KMS-11 (cell line): ENCODE measurements around the gene AICDA.
A peak's percentile ranks its signal among the peaks of the same experiment; 100 is the strongest.
"Not testable (repeated sequence)": the region's sequence is repeated elsewhere in the genome, so short reads cannot be mapped to it uniquely, and the experiment has no call there.

ENCODE experiments used
- H2AFZ ChIP-seq: fragments of 200-600 bp; sonication (generic); 2 replicates; pipeline ENCODE4 v1.6.1; 2016; ENCODE audit warnings: antibody characterized with exemption, mixed run types, low read depth
- H3K27ac ChIP-seq: fragments of 200-600 bp; sonication (generic); 2 replicates; pipeline ENCODE4 v1.6.1; 2016; ENCODE audit warnings: mild to moderate bottlenecking, mixed run types
- H3K27me3 ChIP-seq: fragments of 200-600 bp; sonication (generic); 2 replicates; pipeline ENCODE4 v1.6.1; 2017; ENCODE audit warnings: mild to moderate bottlenecking, low read depth, mixed run types, moderate library complexity; ENCODE audit not compliant: insufficient read depth
- H3K36me3 ChIP-seq: fragments of 200-600 bp; sonication (generic); 2 replicates; pipeline ENCODE4 v1.6.1; 2017; ENCODE audit warnings: mild to moderate bottlenecking, mixed run types; ENCODE audit not compliant: insufficient read depth
- H3K4me1 ChIP-seq: fragments of 200-600 bp; sonication (generic); 2 replicates; pipeline ENCODE4 v1.6.1; 2016; ENCODE audit warnings: mild to moderate bottlenecking, low read depth, mixed run types; ENCODE audit not compliant: poor library complexity, severe bottlenecking
- H3K4me2 ChIP-seq: fragments of 200-600 bp; sonication (generic); 2 replicates; pipeline ENCODE4 v1.7.0; 2016; ENCODE audit warnings: mild to moderate bottlenecking, mixed run types
- H3K4me3 ChIP-seq: fragments of 200-600 bp; sonication (generic); IDR thresholded peaks from 2 replicates; pipeline ENCODE4 v1.6.1; 2017; ENCODE audit warnings: low read depth, low read length, mixed read lengths; ENCODE audit not compliant: insufficient read depth
- H3K79me2 ChIP-seq: fragments of 200-600 bp; sonication (generic); 2 replicates; pipeline ENCODE4 v1.6.1; 2016; ENCODE audit warnings: low read depth, mixed run types; ENCODE audit not compliant: insufficient read depth
- H3K9ac ChIP-seq: fragments of 200-600 bp; sonication (generic); 2 replicates; pipeline ENCODE4 v1.6.1; 2016; ENCODE audit warnings: mild to moderate bottlenecking, mixed run types
- H4K20me1 ChIP-seq: fragments of 200-600 bp; sonication (generic); 2 replicates; pipeline ENCODE4 v1.6.1; 2016; ENCODE audit warnings: mild to moderate bottlenecking, mixed run types; ENCODE audit not compliant: insufficient read depth
- CTCF ChIP-seq: fragments of 200-600 bp; sonication (generic); conservative IDR thresholded peaks from 2 replicates; pipeline ENCODE4 v1.6.1; 2017; ENCODE audit warnings: low read depth, mild to moderate bottlenecking, antibody characterized with exemption, low read length, moderate library complexity, mixed read lengths

AICDA gene

DNA sequence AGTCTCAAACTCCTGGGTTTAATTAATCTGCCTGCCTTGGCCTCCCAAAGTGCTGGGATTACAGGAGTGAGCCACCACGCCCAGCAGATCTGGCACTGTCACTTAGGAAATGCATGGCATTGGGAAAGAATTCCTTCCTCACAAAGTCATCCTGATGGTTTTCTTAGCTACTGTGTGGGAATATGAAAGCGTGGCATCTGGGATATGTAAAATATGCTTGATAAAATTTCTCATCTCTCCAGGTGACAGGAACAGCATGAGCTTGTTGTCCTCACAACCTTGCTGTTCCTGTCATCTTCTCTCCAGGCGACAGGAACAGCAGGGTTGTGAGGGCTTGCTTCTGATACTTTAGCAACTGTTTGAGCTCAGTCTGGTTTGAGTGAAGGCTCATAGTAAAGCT lies 16.1 kb upstream of the AICDA start:
- peak overlapping the region; percentile 74 for H3K4me2 ChIP-seq

DNA sequence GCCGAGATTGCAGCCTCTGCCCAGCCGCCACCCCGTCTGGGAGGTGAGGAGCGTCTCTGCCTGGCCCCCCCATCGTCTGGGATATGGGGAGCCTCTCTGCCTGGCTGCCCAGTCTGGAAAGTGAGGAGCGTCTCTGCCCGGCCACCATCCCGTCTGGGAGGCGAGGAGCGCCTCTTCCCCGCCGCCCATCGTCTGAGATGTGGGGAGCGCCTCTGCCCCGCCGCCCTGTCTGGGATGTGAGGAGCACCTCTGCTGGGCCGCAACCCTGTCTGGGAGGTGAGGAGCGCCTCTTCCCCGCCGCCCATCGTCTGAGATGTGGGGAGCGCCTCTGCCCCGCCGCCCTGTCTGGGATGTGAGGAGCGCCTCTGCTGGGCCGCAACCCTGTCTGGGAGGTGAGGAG lies 12.1 kb upstream of the AICDA start:
- H3K4me3 ChIP-seq, H3K4me2 ChIP-seq, H3K79me2 ChIP-seq, H4K20me1 ChIP-seq, H3K9ac ChIP-seq, H3K36me3 ChIP-seq, H3K27ac ChIP-seq, H2AFZ ChIP-seq, H3K27me3 ChIP-seq: not testable (repeated sequence)
- peaks cover 22% of the 10 kb centered on the region for H3K4me1 ChIP-seq

More for the DNA sequence above, 16.1 kb upstream of the AICDA start:
- no peak overlapping the region for H3K4me3 ChIP-seq
- no peaks in the 10 kb centered on the region for H3K36me3 ChIP-seq
- no peaks in the 10 kb centered on the region for H4K20me1 ChIP-seq
- peak overlapping the region; percentile 23; the same call in 1 of the 2 replicates for H3K9ac ChIP-seq
- peak overlapping the region; percentile 63; the same call in 1 of the 2 replicates for H3K27ac ChIP-seq
- peaks cover 38% of the 10 kb centered on the region for H3K4me1 ChIP-seq
- H3K27me3 ChIP-seq, result 0 out of 2 replicates have a peak, but pooled peaks cover 2% of the 10 kb centered on the region
- H2AFZ ChIP-seq, result 0 out of 2 replicates have a peak overlapping the region, but pooled peaks have one; percentile 7
- TF ChIP-seq CTCF, result no peak
- H3K79me2 ChIP-seq, result no peaks in the 10 kb centered on the region

DNA sequence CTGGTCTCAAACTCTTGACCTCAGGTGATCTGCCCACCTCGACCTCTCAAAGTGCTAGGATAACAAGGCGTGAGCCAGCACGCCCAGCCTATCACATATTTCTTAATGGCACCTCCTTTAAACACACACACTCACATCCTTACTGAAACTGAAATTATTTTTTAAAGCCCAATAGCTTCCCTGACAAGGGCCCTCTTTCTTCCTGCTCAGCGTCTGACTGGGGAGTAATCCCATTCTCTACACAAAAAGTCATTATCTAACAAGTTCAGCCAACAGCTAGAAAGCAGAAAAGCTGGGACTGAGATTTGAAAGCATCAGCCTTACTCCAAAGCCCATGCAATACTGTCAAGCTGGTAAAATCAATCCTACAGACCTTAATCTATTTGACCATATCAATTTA lies 10.0 kb upstream of the AICDA start:
- TF ChIP-seq CTCF, result no peak
- H3K79me2 ChIP-seq, result no peaks in the 10 kb centered on the region
- no peak overlapping the region for H3K27ac ChIP-seq
- H3K9ac ChIP-seq, result no peak overlapping the region
- H3K4me3 ChIP-seq, result no peak overlapping the region
- H3K4me1 ChIP-seq, result peaks cover 1% of the 10 kb centered on the region
- no peaks in the 10 kb centered on the region for H3K27me3 ChIP-seq
- no peak overlapping the region for H3K4me2 ChIP-seq
- no peak overlapping the region for H2AFZ ChIP-seq
- H3K36me3 ChIP-seq, result no peaks in the 10 kb centered on the region
- H4K20me1 ChIP-seq, result no peaks in the 10 kb centered on the region

GRCh38 chr12:8615206-8615605 lies 2.5 kb upstream of the AICDA start:
- no peaks in the 10 kb centered on the region for H3K79me2 ChIP-seq
- H3K4me2 ChIP-seq, result no peak overlapping the region
- TF ChIP-seq CTCF, result no peak
- no peak overlapping the region for H3K9ac ChIP-seq
- no peaks in the 10 kb centered on the region for H4K20me1 ChIP-seq
- no peaks in the 10 kb centered on the region for H3K27me3 ChIP-seq
- no peak overlapping the region for H3K27ac ChIP-seq
- H3K4me3 ChIP-seq, result no peak overlapping the region
- no peaks in the 10 kb centered on the region for H3K36me3 ChIP-seq
- H3K4me1 ChIP-seq, result no peaks in the 10 kb centered on the region
- H2AFZ ChIP-seq, result no peak overlapping the region

GRCh38 chr12:8613881-8614280 lies 1.2 kb upstream of the AICDA start:
- H3K27ac ChIP-seq, H3K9ac ChIP-seq, H4K20me1 ChIP-seq, H3K79me2 ChIP-seq, H2AFZ ChIP-seq, H3K27me3 ChIP-seq, H3K4me1 ChIP-seq, H3K36me3 ChIP-seq, H3K4me3 ChIP-seq, H3K4me2 ChIP-seq: not testable (repeated sequence)
